GM12878 (cell line): ENCODE data around the gene CACNA1D. TPM values are rescaled to one million over a fixed set of nuclear protein-coding genes. Genes with fewer than 3 reads are reported as not detected.
A peak's percentile ranks its signal among the peaks of the same experiment; 100 is the strongest.

Experiments
- CBFB ChIP-seq: IDR thresholded peaks from 2 replicates; pipeline ENCODE4 v1.6.1; 2016; ENCODE audit warnings: antibody characterized with exemption, low read depth
- CBX5 ChIP-seq: sonication (generic); IDR thresholded peaks from 2 replicates; pipeline ENCODE4 v1.6.1; 2016; ENCODE audit warnings: low read depth, moderate library complexity, mild to moderate bottlenecking, inconsistent platforms
- EED ChIP-seq: sonication (generic); IDR thresholded peaks from 2 replicates; pipeline ENCODE4 v1.6.1; 2016; ENCODE audit warnings: antibody characterized with exemption, low read depth
- EP300 ChIP-seq, 2 experiments: fragments of 150-350 bp in 1 of 2; IDR thresholded peaks; 2 replicates each; pipeline ENCODE4 v1.6.1; 2011 to 2012; ENCODE audit warnings: low read depth in 2 of 2, low read length in 2 of 2, borderline replicate concordance in 1 of 2, improper control_type of control experiment in 1 of 2, inconsistent platforms in 1 of 2; ENCODE audit not compliant: control insufficient read depth in 1 of 2
- HCFC1 ChIP-seq: fragments of 150-350 bp; IDR thresholded peaks from 2 replicates; pipeline ENCODE4 v1.6.1; 2014; ENCODE audit warnings: low read length
- HDAC2 ChIP-seq: fragments of 200-600 bp; sonication (generic); IDR thresholded peaks from 2 replicates; pipeline ENCODE4 v1.6.1; 2017
- IKZF2 ChIP-seq, 2 experiments: fragments of 450-650 bp; IDR thresholded peaks; 2 replicates each; pipeline ENCODE4 v1.6.1; 2017; ENCODE audit warnings: mild to moderate bottlenecking in 2 of 2, moderate library complexity in 2 of 2
- RUNX3 ChIP-seq: IDR thresholded peaks from 2 replicates; pipeline ENCODE4 v1.6.1; 2012; ENCODE audit warnings: low read length, inconsistent platforms
- SMAD5 ChIP-seq: IDR thresholded peaks from 2 replicates; pipeline ENCODE4 v1.6.1; 2016; ENCODE audit warnings: antibody characterized with exemption, low read depth
- polyA plus RNA-seq, 11 experiments: library from polyadenylated mRNA; depleted of rRNA in 4 of 11; unstranded in 6 of 11; stranded (reverse) in 5 of 11; fragments of >200 nt; fragmentation: Nextera tagmentation in 4 of 11; fragmentation: Illumina TruSeq in 1 of 11; extraction: Ambion mirVana in 4 of 11; extraction: Trizol in 1 of 11; gene quantifications; 1 replicate in 1 of 11; 2 replicates in 10 of 11; pipeline versions ENCODE4 v1.2.1 to v1.2.3, GENCODE V29; 2011 to 2016; ENCODE audit warnings: inconsistent platforms in 2 of 11, missing spikeins in 2 of 11, low read depth in 1 of 11
- total RNA-seq, 4 experiments: library from RNA; depleted of rRNA in 3 of 4; stranded (reverse); fragments of >200 nt in 3 of 4; fragmentation: Illumina TruSeq in 1 of 4; extraction: Trizol in 1 of 4; gene quantifications; 2 replicates each; pipeline versions ENCODE4 v1.2.1 to v1.2.3, GENCODE V29; 2013 to 2021
- TF ChIP-seq, protein P1 (sequence below): IDR thresholded peaks from 2 replicates; pipeline ENCODE4 v1.6.1; 2011; ENCODE audit warnings: low read depth, low read length, improper control_type of control experiment, borderline replicate concordance
- TF ChIP-seq, protein P2 (sequence below): fragments of 450-650 bp; IDR thresholded peaks from 2 replicates; pipeline ENCODE4 v1.6.1; 2018; ENCODE audit warnings: borderline replicate concordance, mild to moderate bottlenecking; ENCODE audit not compliant: partially characterized antibody
- TF ChIP-seq, protein P3 (sequence below): fragments of 450-650 bp; IDR thresholded peaks from 2 replicates; pipeline ENCODE4 v1.6.1; 2017; ENCODE audit warnings: mild to moderate bottlenecking, low read depth, inconsistent platforms; ENCODE audit not compliant: poor library complexity, severe bottlenecking
- TF ChIP-seq, protein P4 (sequence below): fragments of 450-650 bp; IDR thresholded peaks from 2 replicates; pipeline ENCODE4 v1.6.1; 2014; ENCODE audit warnings: mild to moderate bottlenecking
- TF ChIP-seq, protein P5 (sequence below): fragments of 450-650 bp; IDR thresholded peaks from 2 replicates; pipeline ENCODE4 v1.6.1; 2017; ENCODE audit warnings: borderline replicate concordance
- TF ChIP-seq, protein P6 (sequence below): fragments of 150-350 bp; IDR thresholded peaks from 2 replicates; pipeline ENCODE4 v1.6.1; 2016; ENCODE audit warnings: low read depth, low read length
- TF ChIP-seq, protein P7 (sequence below): IDR thresholded peaks from 2 replicates; pipeline ENCODE4 v1.6.1; 2011; ENCODE audit warnings: low read depth, mild to moderate bottlenecking, low read length, moderate library complexity, borderline replicate concordance; ENCODE audit errors: extremely low read depth

CACNA1D gene
- total and polyA plus RNA-seq, 10 of the 15 experiments (the other 5 are each of a cell fraction or from before 2014, with no cell fraction given): 0.21 to 24.4 (median 1.6) TPM

DNA sequence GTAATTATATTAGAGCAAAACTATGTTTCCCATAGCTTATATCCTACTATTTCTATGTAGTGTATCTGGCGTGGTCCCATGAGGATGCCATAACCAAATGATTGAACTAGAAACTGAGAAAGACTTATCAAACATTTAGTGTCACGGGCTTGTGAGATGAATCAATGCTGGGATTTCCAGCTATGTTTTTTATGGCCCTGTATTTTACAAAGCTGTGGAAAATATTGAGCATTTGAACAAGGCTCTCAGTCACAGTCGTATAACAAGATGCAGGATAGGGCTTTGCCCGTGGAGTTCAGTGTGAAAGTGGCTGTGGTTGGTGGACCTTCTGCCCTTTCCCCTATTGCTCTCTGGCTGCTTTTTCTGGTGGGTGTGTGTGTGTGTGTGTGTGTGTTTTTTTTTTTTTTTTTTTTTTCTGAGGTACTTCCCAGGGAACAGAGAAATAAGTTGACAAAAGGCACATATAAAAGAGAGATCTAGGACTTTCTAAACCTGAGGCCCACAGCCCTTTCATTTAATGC is 60.7 kb downstream of the CACNA1D start (continued):
- TF ChIP-seq, protein P1, sequence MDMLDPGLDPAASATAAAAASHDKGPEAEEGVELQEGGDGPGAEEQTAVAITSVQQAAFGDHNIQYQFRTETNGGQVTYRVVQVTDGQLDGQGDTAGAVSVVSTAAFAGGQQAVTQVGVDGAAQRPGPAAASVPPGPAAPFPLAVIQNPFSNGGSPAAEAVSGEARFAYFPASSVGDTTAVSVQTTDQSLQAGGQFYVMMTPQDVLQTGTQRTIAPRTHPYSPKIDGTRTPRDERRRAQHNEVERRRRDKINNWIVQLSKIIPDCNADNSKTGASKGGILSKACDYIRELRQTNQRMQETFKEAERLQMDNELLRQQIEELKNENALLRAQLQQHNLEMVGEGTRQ: no peak
- no peak for TF ChIP-seq HCFC1
- peak; percentile 62; the same call in 1 of the 2 replicates for TF ChIP-seq EED
- no peak for TF ChIP-seq SMAD5
- TF ChIP-seq CBFB: no peak
- peak; percentile 50 to 74; a peak in 3 of 4 replicates for TF ChIP-seq EP300 (IDR thresholded peaks at IDR 0.05; ENCODE audit: borderline replicate concordance in 1 of 2, control insufficient read depth in 1 of 2, low read depth in 2 of 2, low read length in 2 of 2)
- peak; percentile 64 for TF ChIP-seq RUNX3
- TF ChIP-seq, protein P2, sequence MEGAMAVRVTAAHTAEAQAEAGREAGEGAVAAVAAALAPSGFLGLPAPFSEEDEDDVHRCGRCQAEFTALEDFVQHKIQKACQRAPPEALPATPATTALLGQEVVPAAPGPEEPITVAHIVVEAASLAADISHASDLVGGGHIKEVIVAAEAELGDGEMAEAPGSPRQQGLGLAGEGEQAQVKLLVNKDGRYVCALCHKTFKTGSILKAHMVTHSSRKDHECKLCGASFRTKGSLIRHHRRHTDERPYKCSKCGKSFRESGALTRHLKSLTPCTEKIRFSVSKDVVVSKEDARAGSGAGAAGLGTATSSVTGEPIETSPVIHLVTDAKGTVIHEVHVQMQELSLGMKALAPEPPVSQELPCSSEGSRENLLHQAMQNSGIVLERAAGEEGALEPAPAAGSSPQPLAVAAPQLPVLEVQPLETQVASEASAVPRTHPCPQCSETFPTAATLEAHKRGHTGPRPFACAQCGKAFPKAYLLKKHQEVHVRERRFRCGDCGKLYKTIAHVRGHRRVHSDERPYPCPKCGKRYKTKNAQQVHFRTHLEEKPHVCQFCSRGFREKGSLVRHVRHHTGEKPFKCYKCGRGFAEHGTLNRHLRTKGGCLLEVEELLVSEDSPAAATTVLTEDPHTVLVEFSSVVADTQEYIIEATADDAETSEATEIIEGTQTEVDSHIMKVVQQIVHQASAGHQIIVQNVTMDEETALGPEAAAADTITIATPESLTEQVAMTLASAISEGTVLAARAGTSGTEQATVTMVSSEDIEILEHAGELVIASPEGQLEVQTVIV: no peak
- TF ChIP-seq IKZF2 (IDR thresholded peaks at IDR 0.05): peak; percentile 81 to 84
- TF ChIP-seq, protein P3, sequence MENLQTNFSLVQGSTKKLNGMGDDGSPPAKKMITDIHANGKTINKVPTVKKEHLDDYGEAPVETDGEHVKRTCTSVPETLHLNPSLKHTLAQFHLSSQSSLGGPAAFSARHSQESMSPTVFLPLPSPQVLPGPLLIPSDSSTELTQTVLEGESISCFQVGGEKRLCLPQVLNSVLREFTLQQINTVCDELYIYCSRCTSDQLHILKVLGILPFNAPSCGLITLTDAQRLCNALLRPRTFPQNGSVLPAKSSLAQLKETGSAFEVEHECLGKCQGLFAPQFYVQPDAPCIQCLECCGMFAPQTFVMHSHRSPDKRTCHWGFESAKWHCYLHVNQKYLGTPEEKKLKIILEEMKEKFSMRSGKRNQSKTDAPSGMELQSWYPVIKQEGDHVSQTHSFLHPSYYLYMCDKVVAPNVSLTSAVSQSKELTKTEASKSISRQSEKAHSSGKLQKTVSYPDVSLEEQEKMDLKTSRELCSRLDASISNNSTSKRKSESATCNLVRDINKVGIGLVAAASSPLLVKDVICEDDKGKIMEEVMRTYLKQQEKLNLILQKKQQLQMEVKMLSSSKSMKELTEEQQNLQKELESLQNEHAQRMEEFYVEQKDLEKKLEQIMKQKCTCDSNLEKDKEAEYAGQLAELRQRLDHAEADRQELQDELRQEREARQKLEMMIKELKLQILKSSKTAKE: peak; percentile 38
- TF ChIP-seq, protein P4, sequence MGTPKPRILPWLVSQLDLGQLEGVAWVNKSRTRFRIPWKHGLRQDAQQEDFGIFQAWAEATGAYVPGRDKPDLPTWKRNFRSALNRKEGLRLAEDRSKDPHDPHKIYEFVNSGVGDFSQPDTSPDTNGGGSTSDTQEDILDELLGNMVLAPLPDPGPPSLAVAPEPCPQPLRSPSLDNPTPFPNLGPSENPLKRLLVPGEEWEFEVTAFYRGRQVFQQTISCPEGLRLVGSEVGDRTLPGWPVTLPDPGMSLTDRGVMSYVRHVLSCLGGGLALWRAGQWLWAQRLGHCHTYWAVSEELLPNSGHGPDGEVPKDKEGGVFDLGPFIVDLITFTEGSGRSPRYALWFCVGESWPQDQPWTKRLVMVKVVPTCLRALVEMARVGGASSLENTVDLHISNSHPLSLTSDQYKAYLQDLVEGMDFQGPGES: no peak
- no peak for TF ChIP-seq CBX5
- TF ChIP-seq, protein P5, sequence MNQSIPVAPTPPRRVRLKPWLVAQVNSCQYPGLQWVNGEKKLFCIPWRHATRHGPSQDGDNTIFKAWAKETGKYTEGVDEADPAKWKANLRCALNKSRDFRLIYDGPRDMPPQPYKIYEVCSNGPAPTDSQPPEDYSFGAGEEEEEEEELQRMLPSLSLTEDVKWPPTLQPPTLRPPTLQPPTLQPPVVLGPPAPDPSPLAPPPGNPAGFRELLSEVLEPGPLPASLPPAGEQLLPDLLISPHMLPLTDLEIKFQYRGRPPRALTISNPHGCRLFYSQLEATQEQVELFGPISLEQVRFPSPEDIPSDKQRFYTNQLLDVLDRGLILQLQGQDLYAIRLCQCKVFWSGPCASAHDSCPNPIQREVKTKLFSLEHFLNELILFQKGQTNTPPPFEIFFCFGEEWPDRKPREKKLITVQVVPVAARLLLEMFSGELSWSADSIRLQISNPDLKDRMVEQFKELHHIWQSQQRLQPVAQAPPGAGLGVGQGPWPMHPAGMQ: no peak
- no peak for TF ChIP-seq HDAC2
- TF ChIP-seq, protein P6, sequence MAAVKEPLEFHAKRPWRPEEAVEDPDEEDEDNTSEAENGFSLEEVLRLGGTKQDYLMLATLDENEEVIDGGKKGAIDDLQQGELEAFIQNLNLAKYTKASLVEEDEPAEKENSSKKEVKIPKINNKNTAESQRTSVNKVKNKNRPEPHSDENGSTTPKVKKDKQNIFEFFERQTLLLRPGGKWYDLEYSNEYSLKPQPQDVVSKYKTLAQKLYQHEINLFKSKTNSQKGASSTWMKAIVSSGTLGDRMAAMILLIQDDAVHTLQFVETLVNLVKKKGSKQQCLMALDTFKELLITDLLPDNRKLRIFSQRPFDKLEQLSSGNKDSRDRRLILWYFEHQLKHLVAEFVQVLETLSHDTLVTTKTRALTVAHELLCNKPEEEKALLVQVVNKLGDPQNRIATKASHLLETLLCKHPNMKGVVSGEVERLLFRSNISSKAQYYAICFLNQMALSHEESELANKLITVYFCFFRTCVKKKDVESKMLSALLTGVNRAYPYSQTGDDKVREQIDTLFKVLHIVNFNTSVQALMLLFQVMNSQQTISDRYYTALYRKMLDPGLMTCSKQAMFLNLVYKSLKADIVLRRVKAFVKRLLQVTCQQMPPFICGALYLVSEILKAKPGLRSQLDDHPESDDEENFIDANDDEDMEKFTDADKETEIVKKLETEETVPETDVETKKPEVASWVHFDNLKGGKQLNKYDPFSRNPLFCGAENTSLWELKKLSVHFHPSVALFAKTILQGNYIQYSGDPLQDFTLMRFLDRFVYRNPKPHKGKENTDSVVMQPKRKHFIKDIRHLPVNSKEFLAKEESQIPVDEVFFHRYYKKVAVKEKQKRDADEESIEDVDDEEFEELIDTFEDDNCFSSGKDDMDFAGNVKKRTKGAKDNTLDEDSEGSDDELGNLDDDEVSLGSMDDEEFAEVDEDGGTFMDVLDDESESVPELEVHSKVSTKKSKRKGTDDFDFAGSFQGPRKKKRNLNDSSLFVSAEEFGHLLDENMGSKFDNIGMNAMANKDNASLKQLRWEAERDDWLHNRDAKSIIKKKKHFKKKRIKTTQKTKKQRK: no peak
- TF ChIP-seq, protein P7, sequence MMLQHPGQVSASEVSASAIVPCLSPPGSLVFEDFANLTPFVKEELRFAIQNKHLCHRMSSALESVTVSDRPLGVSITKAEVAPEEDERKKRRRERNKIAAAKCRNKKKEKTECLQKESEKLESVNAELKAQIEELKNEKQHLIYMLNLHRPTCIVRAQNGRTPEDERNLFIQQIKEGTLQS: no peak
